Measurements from ENCODE around the gene MAP2K3.

Gene MAP2K3

GRCh38 chr17:21352221-21352980 is 67.9 kb downstream of the MAP2K3 start:
- DNase-seq (ENCODE audit: low spot score): no peak

DNA sequence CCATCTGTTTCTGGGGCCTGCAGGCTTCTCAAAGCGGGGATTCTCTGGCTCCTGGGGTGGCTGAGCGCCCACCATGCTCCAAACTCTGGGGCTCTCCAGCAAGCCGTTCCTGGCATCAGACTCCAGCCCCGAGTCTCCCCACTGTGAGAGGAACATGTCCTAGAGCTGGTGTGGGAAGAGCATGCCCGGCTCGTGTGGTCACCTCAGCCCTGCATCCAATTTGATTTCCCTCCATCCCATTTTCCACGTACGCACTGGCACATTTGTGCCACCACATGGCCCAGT is 68.4 kb downstream of the MAP2K3 start:
- DNase-seq (ENCODE audit: low spot score): no peak

DNA sequence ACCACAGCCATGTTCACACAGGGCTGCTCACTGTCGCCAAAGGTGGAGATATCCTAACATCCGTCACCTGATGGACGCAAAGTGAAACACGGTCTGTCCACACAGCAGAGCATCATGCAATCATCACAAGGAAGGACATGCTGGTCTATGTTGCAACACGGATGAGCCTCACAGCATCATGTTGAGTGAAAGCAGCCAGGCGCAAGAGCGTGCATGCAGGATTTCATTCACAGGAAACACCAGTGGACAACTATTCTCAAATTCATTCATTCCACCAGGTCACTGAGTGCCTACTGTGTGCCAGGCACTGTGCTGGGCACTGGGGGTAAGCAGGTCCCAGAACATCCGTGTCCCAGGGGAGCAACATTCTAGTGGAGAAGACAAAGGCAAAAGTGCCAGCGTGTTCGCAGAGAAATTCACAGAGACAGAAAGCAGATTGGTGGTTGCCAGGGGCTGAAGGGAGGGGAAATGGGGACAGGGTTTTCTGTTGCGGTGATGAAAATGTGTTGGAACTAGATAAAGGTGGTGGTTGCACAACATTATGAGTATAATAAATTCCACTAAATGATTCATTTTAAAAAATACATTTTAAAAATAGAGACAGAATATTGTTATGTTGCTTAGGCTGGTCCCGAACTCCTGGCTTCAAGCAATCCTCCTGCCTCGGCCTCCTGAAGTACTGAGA is 69.0 kb downstream of the MAP2K3 start:
- no peak for DNase-seq (ENCODE audit: low spot score)

- DNase-seq (ENCODE audit: low spot score): no peak
Observed at GRCh38 chr17:21354796-21355385, 70.4 kb downstream of the MAP2K3 start.

- no peak for DNase-seq (ENCODE audit: low spot score)
Observed at GRCh38 chr17:21355586-21355985, 71.1 kb downstream of the MAP2K3 start.

GRCh38 chr17:21356537-21357127 is 72.1 kb downstream of the MAP2K3 start:
- DNase-seq (ENCODE audit: low spot score): no peak

DNA sequence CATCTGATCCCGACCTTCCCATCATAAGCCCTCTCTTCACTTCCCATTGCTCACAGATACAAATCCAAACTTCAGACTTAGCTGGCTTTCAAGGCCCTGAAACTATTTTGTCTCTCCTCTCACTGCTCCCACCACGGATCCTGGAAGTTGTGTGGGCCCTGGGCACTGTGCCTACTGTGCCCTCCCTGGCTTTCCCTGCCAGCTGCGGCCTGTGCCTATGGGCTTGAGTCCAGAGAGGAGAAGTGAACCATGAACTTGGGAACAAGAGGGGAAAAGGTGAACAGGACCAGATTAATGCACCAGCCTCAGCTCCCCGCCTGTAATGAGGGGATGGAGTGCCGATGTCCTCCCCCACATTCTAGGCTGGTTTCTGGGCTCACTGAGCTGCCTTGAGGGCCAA is 72.8 kb downstream of the MAP2K3 start:
- DNase-seq (ENCODE audit: low spot score): no peak

DNA sequence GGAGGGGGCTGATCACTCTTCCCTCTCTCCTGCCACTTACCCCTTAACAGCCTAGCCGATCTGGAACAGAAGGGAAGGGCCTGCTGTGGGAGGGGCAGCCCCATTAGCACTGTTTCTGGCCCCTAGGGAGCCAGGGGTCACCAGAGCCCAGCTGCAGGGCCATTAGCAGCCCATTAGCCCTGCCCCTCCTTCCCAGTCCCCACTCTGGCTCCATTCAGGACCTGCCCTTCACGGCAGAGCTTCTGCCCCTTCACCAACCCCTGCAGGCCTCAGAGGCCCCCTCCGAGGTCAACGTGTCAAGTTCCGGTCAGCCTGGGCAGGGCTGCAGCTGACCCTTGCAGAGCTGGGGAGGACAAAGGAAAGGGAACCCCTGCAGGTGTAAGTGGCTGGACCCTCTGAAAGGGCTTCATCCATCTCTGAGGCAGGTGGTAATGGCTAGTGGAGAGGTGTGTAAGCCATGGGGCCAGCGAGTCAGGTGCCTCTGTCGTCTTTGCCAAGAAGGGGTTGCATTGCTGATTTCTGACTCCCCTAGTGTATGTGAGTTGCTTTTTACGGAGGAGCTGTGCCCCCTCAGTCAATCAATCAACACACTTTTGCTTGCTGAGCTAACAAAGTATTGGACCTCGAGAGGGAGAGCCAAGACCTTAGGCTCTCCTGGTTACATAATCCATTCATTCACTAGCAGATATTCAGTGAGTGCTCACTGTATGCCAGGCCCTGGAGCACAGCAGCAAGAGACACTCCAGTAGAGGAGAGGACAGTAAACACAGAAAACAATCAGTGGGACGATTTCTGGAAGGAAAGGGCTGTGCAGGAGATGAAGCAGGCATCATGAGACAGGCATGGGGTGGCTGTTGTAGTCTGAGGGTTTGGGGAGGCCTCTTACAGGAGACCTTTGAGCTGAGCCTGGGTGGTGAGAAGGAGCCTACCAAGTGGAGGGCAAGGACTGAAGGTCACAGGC is 73.5 kb downstream of the MAP2K3 start:
- no peak for DNase-seq (ENCODE audit: low spot score)

DNA sequence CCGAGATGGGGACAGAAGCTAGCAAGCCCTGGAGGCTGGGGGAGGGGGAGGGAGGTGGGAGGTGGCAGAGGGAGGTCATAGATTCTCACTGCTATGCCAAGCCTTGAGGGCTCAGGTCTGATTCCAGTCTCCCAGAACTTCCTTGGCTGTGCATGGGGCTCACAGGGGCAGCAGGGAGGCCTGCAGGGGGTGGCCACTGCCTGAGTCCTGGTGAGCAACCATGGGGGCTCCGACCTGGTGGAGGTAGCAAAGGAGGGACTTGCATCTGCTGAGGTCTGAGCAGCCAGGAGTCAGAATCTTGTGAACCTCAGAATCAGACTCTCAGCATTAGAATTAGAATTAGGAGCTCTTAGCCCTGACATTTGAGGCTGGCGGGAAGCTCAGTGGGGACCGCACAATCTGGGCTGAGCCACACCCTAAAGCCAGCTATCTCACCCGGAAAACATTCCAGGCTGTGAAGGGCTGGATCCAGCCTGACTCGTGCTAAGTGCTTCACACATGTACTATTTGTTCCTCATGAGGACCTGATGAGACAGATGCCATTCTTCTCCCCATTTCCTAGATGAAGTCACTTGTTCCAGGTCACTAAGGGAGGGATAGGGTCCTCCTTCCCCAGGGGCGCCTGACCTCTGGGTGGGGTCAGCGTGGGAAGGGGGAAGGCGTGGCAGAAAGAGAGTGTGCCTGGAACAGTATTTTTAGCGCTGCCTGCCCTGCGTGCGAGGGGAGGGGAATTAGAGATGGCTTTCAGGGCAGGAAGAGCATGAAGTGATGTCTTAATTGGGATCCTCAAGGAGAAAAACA is 74.4 kb downstream of the MAP2K3 start:
- no peak for DNase-seq (ENCODE audit: low spot score)

DNA sequence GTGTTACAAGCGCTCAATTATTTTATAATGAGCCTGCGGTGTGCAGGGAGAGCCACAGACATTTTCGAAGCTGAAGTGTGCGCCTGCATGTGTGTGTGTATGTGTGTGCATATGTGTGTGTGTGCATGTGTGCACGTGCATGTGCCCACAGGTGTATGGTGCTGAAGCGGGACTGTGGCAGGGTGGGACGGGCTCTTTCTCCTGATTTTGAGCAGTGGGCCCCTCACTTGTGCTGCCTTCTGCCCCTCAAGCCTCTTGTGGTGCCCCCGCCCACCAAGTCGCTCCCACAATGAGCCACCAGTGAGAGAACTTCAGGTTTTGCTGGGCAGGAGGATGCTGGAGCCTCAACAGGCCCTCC is 75.0 kb downstream of the MAP2K3 start:
- DNase-seq (ENCODE audit: low spot score): no peak

DNA sequence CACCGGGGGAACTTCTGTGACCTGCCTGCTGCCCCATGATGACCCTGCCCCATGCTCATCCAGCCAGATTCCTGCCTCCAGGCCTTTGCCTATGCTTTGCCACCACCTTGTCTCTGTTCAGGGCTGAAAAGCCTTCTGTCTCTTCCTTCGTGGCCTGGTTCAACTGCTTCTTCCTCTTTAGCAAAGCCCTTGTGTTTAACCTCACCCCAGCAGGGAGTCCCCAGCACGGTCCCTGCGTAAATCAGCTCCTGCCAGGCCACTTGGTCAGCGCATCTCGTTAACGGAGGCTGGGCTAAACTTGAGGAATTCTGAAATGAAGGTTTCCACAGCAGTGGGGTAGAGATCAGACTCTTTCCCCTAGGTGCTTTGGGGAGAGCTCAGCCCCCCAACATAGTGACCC is 75.5 kb downstream of the MAP2K3 start:
- no peak for DNase-seq (ENCODE audit: low spot score)

GRCh38 chr17:21361020-21361809 is 76.7 kb downstream of the MAP2K3 start:
- DNase-seq (ENCODE audit: low spot score): no peak

DNA sequence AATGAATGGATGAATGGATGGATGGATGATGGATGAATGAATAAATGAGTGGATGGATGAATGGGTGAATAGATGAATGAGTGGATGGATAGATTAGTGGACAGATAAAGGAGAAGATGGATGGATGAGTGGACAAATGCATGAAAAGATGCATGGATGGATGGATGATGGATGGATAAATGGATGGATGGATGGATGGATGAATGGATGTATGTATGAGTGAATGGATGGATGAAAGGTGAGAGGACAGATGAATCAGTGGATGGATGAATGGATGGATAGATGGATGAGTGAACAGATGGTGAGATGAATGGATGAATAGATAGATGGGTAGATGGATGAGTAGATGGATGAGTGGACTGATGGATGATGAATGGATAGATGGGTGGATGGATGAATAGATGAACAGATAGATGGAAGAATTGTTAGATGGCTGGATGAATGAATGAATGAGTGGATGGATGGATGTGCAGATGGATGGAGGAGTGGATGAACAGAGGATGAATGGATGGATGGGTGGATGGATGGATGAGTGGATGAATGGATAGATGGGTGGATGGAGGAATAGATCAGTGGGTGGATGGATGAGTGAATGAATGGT is 77.9 kb downstream of the MAP2K3 start:
- DNase-seq (ENCODE audit: low spot score): no peak

- no peak for DNase-seq (ENCODE audit: low spot score)
Observed at GRCh38 chr17:21363776-21364642, 79.5 kb downstream of the MAP2K3 start.
